ENCODE results near the gene MFSD2B.

Gene MFSD2B

GRCh38 chr2:24024018-24024417 lies 14.1 kb downstream of the MFSD2B start:
- H2AFZ ChIP-seq (ENCODE audit: low read length) = no peak overlapping the region
- H3K4me2 ChIP-seq (ENCODE audit: low read depth, low read length, poor library complexity, severe bottlenecking) = no peak overlapping the region
- H3K36me3 ChIP-seq (ENCODE audit: insufficient read depth, low read length) = peaks cover 14% of the 10 kb centered on the region; the same call in 1 of the 2 replicates
- no peak overlapping the region for H3K4me3 ChIP-seq (ENCODE audit: low read length, poor library complexity, severe bottlenecking)
- H3K27me3 ChIP-seq (ENCODE audit: insufficient read depth, low read length, poor library complexity, severe bottlenecking) = no peaks in the 10 kb centered on the region
- no peak overlapping the region for H3K9ac ChIP-seq (ENCODE audit: low read depth, low read length, poor library complexity, severe bottlenecking)
- no peaks in the 10 kb centered on the region for H3K79me2 ChIP-seq (ENCODE audit: insufficient read depth, low read length)
- TF ChIP-seq CTCF (conservative IDR thresholded peaks at IDR 0.05; ENCODE audit: low read length) (no peak), EZH2phosphoT487 (IDR thresholded peaks at IDR 0.05; ENCODE audit: borderline replicate concordance) (no peak)
- no peaks in the 10 kb centered on the region for H3K9me3 ChIP-seq (ENCODE audit: insufficient read depth, low read depth, low read length)
- no peaks in the 10 kb centered on the region for H3K9me2 ChIP-seq (replicated peaks; ENCODE audit: low read depth, low read length)
- H3F3A ChIP-seq (ENCODE audit: low read depth) = no peaks in the 10 kb centered on the region
- no peaks in the 10 kb centered on the region for H4K20me1 ChIP-seq (ENCODE audit: insufficient read depth, low read length, poor library complexity, severe bottlenecking)
- H3K4me1 ChIP-seq (ENCODE audit: insufficient read depth, low read length, poor library complexity, severe bottlenecking) = no peaks in the 10 kb centered on the region

- Histone ChIP-seq H2AFZ (ENCODE audit: low read length) (no peak overlapping the region), H3K36me3 (ENCODE audit: insufficient read depth, low read length) (peaks cover 25% of the 10 kb centered on the region; the same call in 1 of the 2 replicates), H4K20me1 (ENCODE audit: insufficient read depth, low read length, poor library complexity, severe bottlenecking) (no peaks in the 10 kb centered on the region), H3K4me1 (ENCODE audit: insufficient read depth, low read length, poor library complexity, severe bottlenecking) (no peaks in the 10 kb centered on the region), H3K79me2 (ENCODE audit: insufficient read depth, low read length) (no peaks in the 10 kb centered on the region), H3K27me3 (ENCODE audit: insufficient read depth, low read length, poor library complexity, severe bottlenecking) (no peaks in the 10 kb centered on the region), H3F3A (ENCODE audit: low read depth) (no peaks in the 10 kb centered on the region), H3K9me3 (ENCODE audit: insufficient read depth, low read depth, low read length) (no peaks in the 10 kb centered on the region), H3K4me3 (ENCODE audit: low read length, poor library complexity, severe bottlenecking) (no peak overlapping the region), H3K9ac (ENCODE audit: low read depth, low read length, poor library complexity, severe bottlenecking) (no peak overlapping the region), H3K9me2 (replicated peaks; ENCODE audit: low read depth, low read length) (no peaks in the 10 kb centered on the region), H3K4me2 (ENCODE audit: low read depth, low read length, poor library complexity, severe bottlenecking) (no peak overlapping the region)
- TF ChIP-seq CTCF (conservative IDR thresholded peaks at IDR 0.05; ENCODE audit: low read length) (no peak), EZH2phosphoT487 (IDR thresholded peaks at IDR 0.05; ENCODE audit: borderline replicate concordance) (no peak)
These were observed 15.2 kb downstream of the MFSD2B start for GRCh38 chr2:24024996-24025663.

- no peaks in the 10 kb centered on the region for H3K79me2 ChIP-seq (ENCODE audit: insufficient read depth, low read length)
- H3K9me3 ChIP-seq (ENCODE audit: insufficient read depth, low read depth, low read length) = no peaks in the 10 kb centered on the region
- H2AFZ ChIP-seq (ENCODE audit: low read length) = no peak overlapping the region
- H3K4me3 ChIP-seq (ENCODE audit: low read length, poor library complexity, severe bottlenecking) = no peak overlapping the region
- no peaks in the 10 kb centered on the region for H3K4me1 ChIP-seq (ENCODE audit: insufficient read depth, low read length, poor library complexity, severe bottlenecking)
- H3K4me2 ChIP-seq (ENCODE audit: low read depth, low read length, poor library complexity, severe bottlenecking) = no peak overlapping the region
- peaks cover 33% of the 10 kb centered on the region; the same call in 1 of the 2 replicates for H3K36me3 ChIP-seq (ENCODE audit: insufficient read depth, low read length)
- H4K20me1 ChIP-seq (ENCODE audit: insufficient read depth, low read length, poor library complexity, severe bottlenecking) = no peaks in the 10 kb centered on the region
- H3K9me2 ChIP-seq (replicated peaks; ENCODE audit: low read depth, low read length) = no peaks in the 10 kb centered on the region
- no peaks in the 10 kb centered on the region for H3F3A ChIP-seq (ENCODE audit: low read depth)
- H3K27me3 ChIP-seq (ENCODE audit: insufficient read depth, low read length, poor library complexity, severe bottlenecking) = no peaks in the 10 kb centered on the region
- no peak overlapping the region for H3K9ac ChIP-seq (ENCODE audit: low read depth, low read length, poor library complexity, severe bottlenecking)
- TF ChIP-seq CTCF (conservative IDR thresholded peaks at IDR 0.05; ENCODE audit: low read length) (no peak), EZH2phosphoT487 (IDR thresholded peaks at IDR 0.05; ENCODE audit: borderline replicate concordance) (no peak)
These were observed 16.3 kb downstream of the MFSD2B start for GRCh38 chr2:24026233-24026632.
